HFF-Myc (cell line): ENCODE measurements around the gene SELENON.

Source experiments
- DNase-seq: peaks from one replicate; pipeline ENCODE4 v3.0.0-alpha.2; 2011; ENCODE audit warnings: low read depth; ENCODE audit errors: extremely low read depth
- H3K4me3 ChIP-seq: replicated peaks from 2 replicates; pipeline ENCODE4 v1.5.1; 2011; ENCODE audit warnings: low read depth, mild to moderate bottlenecking, control low read depth, low read length
- CTCF ChIP-seq: IDR thresholded peaks from 2 replicates; pipeline ENCODE4 v1.5.1; 2012; ENCODE audit warnings: mild to moderate bottlenecking, low read depth, low read length, control low read depth; ENCODE audit errors: missing control alignments

SELENON gene

DNA sequence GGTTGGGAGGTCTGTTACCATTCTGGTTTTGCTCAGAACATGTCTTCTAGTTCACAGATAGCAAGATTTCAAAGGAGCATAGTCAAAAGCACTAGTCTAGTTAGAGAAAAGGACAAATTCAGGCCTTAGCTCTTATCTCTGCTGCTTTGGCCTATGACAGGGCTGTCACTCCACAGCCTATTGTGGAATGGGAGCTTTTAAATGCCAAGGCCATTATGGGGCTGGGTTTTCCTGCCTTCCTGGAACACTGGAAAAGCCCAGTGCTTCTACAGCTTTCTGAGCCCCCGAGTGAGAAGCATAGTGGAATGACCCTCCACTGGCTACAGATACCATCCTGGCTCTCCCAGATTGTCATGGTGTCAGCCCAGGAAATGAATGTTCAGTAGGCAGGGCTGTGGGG is 29.1 kb downstream of the SELENON start:
- no peak overlapping the region for H3K4me3 ChIP-seq
- TF ChIP-seq CTCF = no peak
- DNase-seq = no peak

DNA sequence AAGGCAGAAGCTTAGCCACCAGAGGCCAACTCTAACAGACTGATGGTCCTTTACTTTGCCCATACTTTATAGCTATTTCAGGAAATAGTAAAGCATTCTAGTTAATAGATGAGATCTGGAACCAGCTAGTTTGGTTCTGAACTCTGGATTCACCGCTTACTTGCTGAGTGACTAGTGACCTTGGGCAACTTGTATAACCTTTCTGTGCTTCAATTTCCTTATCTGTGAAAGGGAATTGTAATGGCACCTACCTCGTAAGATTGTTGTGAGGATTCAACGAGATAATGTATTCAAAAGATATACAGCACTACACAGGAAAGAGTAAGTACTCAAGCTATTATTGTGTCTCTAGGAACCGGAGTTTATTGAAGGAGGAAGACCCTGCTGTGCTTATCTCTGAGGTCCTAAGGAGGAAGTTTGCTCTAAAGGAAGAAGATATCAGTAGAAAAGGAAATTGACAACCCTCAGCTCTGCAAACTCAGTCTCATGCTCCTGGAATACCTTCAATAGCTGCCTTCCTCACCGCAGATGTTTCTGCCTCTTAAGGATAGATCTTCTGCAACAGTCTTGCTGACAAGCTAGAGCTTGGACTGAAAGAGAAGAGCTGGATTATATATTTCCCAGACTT is 31.7 kb downstream of the SELENON start:
- H3K4me3 ChIP-seq = no peak overlapping the region
- DNase-seq = no peak
- TF ChIP-seq CTCF = no peak

- no peak overlapping the region for H3K4me3 ChIP-seq
- no peak for DNase-seq
- no peak for TF ChIP-seq CTCF
These were observed 32.5 kb downstream of the SELENON start for GRCh38 chr1:25832336-25833037.

- H3K4me3 ChIP-seq = no peak overlapping the region
- TF ChIP-seq CTCF = no peak
- DNase-seq = no peak
These were observed 33.2 kb downstream of the SELENON start for GRCh38 chr1:25833158-25833557.

DNA sequence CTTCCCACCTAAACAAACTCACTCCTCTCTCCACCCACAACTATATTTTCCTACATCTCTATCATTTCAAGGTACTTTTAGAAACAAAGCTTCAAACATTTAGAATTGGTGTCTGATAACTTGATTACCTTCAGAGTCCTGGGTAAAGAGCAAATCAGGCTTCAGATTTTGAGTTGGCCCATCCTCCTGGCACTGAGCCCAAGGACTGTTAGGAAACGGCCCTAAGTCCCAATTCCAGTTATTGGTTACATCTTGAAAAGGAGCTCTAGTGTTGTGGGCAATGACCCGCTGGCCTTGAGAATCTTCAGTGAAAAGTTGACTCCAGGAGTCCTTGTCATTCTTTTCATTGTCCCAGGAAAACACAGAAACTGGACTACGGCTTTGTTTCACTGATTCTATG is 34.9 kb downstream of the SELENON start:
- TF ChIP-seq CTCF = no peak
- no peak for DNase-seq
- no peak overlapping the region for H3K4me3 ChIP-seq

DNA sequence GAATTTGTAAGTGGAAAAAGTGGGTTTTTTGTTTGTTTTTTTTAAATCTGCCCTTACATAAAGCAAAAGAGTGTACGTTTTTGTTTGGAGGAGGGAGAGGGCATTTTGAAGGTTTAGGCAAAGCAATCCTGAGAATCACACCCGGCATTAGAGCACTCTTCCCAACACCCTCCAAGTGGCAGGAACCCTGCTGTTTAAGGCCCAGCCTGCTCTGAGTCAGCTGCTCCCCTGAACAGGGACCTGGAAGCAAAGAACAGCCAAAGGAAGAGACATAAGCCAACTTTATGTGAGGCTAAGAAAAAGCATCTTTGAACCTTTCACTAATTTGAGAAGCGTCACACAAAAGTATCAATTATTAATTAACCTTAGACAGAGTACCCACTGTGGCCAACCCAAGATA is 36.7 kb downstream of the SELENON start:
- no peak for DNase-seq
- no peak overlapping the region for H3K4me3 ChIP-seq
- TF ChIP-seq CTCF = no peak
